ENCODE data around the gene MEGF9.
"Not testable (repeated sequence)": the region's sequence is repeated elsewhere in the genome, so short reads cannot be mapped to it uniquely, and the experiment has no call there.

The MEGF9 gene

GRCh38 chr9:120652934-120653333, 61.3 kb downstream of the MEGF9 start:
- H3K4me3 ChIP-seq (ENCODE audit: low read depth, low read length) = no peak overlapping the region
- TF ChIP-seq CTCF (IDR thresholded peaks at IDR 0.05; ENCODE audit: borderline replicate concordance, insufficient read depth, low read depth, low read length) = no peak

GRCh38 chr9:120650352-120650751, 63.9 kb downstream of the MEGF9 start:
- TF ChIP-seq CTCF (IDR thresholded peaks at IDR 0.05; ENCODE audit: borderline replicate concordance, insufficient read depth, low read depth, low read length) = no peak
- no peak overlapping the region for H3K4me3 ChIP-seq (ENCODE audit: low read depth, low read length)

- H3K4me3 ChIP-seq (ENCODE audit: low read depth, low read length) = no peak overlapping the region
Observed at GRCh38 chr9:120648581-120649197, 65.6 kb downstream of the MEGF9 start.

GRCh38 chr9:120646948-120647347, 67.3 kb downstream of the MEGF9 start:
- TF ChIP-seq CTCF (IDR thresholded peaks at IDR 0.05; ENCODE audit: borderline replicate concordance, insufficient read depth, low read depth, low read length) = no peak
- no peak overlapping the region for H3K4me3 ChIP-seq (ENCODE audit: low read depth, low read length)

More at GRCh38 chr9:120648581-120649197, 65.6 kb downstream of the MEGF9 start:
- TF ChIP-seq CTCF (IDR thresholded peaks at IDR 0.05; ENCODE audit: borderline replicate concordance, insufficient read depth, low read depth, low read length) = no peak

GRCh38 chr9:120645760-120646159, 68.5 kb downstream of the MEGF9 start:
- no peak for TF ChIP-seq CTCF (IDR thresholded peaks at IDR 0.05; ENCODE audit: borderline replicate concordance, insufficient read depth, low read depth, low read length)
- H3K4me3 ChIP-seq (ENCODE audit: low read depth, low read length) = no peak overlapping the region

GRCh38 chr9:120643061-120643460, 71.2 kb downstream of the MEGF9 start:
- no peak overlapping the region for H3K4me3 ChIP-seq (ENCODE audit: low read depth, low read length)
- no peak for TF ChIP-seq CTCF (IDR thresholded peaks at IDR 0.05; ENCODE audit: borderline replicate concordance, insufficient read depth, low read depth, low read length)

- no peak overlapping the region for H3K4me3 ChIP-seq (ENCODE audit: low read depth, low read length)
- TF ChIP-seq CTCF (IDR thresholded peaks at IDR 0.05; ENCODE audit: borderline replicate concordance, insufficient read depth, low read depth, low read length) = no peak
Observed at GRCh38 chr9:120642129-120642770, 72.0 kb downstream of the MEGF9 start.

GRCh38 chr9:120640874-120641273, 73.4 kb downstream of the MEGF9 start:
- not testable (repeated sequence) for H3K4me3 ChIP-seq (ENCODE audit: low read depth, low read length)

All from GM12875 (cell line).